Skin of body (tissue), 2 donors: ENCODE data around the gene LIMS1. TPM values are rescaled to one million over a fixed set of nuclear protein-coding genes. Genes with fewer than 3 reads are reported as not detected.
"Not testable (repeated sequence)": the region's sequence is repeated elsewhere in the genome, so short reads cannot be mapped to it uniquely, and the experiment has no call there.

Experiments
- DNase-seq: peaks from one replicate; lab custom pipeline; 2025; lab: John Stamatoyannopoulos, UW
- total RNA-seq: library from RNA; depleted of rRNA; stranded (reverse); fragments of >200 nt; gene quantifications from one replicate; pipeline ENCODE4 v1.2.3, GENCODE V29; 2014

The LIMS1 gene
- 48.0 TPM for total RNA-seq

GRCh38 chr2:108533832-108534583 is at the start of gene LIMS1:
LIMS1 (plus strand) TSS chr2:108534470; CDS start chr2:108534563, 93 bp downstream.
- peak; percentile 90 for DNase-seq

GRCh38 chr2:108485253-108485652 is 49.0 kb upstream of the LIMS1 start:
- DNase-seq, result no peak

- DNase-seq, result no peak
Observed at GRCh38 chr2:108490506-108491122, 43.7 kb upstream of the LIMS1 start.

- no peak for DNase-seq
Observed at GRCh38 chr2:108491848-108492247, 42.4 kb upstream of the LIMS1 start.

DNA sequence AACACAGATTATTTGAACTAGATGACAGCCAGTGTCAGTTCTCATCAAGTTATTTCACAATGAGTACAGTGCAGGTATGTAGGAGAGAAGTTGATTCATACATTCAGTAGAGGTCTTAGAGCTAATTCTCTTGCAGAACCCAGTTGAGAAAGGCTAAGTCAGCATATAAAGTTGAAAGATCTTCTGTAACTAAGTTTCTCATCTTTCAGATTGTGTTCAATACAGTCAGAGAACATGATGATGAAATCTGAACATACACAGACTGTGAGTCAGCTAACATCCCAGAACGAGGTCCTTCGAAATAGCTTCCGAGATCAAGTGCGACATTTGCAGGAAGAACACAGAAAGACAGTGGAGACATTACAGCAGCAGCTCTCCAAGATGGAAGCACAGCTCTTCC is 41.9 kb upstream of the LIMS1 start:
- no peak for DNase-seq

DNA sequence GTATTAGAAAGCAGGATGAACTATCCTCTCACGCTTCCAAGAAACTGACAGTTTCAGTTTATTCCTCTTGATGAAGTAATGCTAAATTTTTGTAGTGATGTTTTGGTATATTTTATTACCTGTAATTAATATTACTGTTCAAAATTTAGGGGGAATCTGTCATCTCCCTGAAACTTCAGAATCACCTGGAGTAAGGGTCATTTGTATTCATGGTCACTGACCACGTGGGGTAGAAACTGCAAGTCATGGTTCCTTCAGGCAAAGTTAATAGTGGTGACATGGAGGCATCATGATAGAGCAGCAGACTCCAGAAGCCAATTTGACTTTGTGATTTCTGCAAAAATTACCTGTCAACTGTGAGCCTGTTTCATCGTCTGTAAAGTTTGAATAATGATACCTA is 38.1 kb upstream of the LIMS1 start:
- DNase-seq, result not testable (repeated sequence)

DNA sequence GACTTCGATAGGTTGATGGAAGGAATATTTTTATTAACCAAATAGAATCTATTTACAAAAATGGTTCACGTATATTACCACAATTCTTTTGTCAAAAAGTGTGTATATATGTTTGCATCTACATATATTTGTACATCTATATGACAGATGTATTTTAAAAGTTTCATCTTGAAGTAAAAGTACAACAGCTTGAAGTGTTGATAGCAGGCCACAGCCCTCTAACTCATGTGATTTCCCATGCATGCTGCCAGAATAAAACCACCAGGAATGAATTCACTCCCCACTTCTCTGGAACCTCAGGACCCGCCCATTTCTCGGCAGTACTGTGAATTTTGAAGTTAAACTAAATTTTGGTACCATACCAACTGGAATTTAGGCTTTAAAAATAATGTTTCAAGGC is 26.6 kb upstream of the LIMS1 start:
- not testable (repeated sequence) for DNase-seq

- peak; percentile 32 for DNase-seq
Observed at GRCh38 chr2:108512431-108512830, 21.8 kb upstream of the LIMS1 start.

GRCh38 chr2:108514478-108514877 is 19.8 kb upstream of the LIMS1 start:
- DNase-seq, result peak; percentile 52

- not testable (repeated sequence) for DNase-seq
Observed at GRCh38 chr2:108524688-108525087, 9.6 kb upstream of the LIMS1 start.

DNA sequence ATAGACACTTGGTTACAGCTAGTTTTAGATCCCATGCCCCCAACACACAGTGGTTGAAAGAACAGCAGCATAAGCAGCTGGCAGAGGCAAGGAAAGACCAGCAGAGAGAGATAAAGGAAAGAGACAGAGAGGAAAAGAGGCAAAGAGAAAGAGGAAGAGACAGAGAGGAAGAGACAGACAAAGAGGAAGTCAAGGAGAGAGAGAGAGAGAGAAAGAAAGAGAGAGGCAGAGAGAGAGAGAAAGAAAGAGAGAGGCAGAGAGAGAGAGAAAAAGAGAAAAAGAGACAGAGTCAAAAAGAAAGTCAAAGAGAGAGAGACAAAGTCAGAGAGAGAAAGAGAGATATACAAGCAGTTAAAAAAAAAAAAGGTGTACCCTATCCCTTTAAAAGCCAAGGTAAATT is 9.0 kb upstream of the LIMS1 start:
- DNase-seq, result not testable (repeated sequence)

- DNase-seq, result no peak
Observed at GRCh38 chr2:108531674-108532055, 2.6 kb upstream of the LIMS1 start.

DNA sequence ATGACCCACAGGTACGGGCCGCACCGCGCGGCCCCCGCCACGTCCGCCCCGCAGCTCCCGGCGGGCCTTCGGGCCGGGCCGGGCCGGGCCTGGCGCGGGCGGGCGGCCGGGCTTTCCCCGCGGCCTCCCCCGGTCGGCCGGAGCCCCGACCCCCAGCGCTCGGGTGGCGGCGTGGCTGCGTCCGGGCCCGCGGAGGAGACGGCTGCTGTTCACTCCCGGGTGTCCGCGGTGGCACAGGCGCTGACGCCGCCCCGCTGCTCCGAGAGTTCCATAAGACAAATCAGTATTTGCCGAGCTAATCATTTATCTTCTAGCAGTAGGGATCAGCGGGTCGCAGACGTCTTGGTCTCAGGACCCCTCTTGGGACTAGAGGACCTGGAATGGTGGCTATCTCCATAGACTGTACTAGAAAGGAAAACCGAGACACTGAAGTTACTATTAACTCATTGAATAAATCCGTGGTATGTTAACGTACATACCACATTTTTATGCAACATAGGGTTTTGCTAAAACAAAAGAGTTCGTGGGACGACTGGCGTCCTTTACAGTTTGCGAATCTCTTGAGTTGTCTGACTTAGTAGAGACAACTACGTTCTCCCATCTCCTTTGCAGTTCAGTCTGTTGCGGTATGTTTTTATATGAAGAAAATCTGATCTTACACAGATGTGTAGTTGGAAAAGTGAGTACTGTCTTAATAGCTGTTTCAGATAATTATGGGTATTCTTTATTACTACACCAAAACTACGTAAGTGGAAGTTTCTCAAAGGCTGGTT is 500 bp downstream of the LIMS1 start:
- peak; percentile 87 for DNase-seq

GRCh38 chr2:108535357-108535631 is 1.0 kb downstream of the LIMS1 start:
- DNase-seq, result peak; percentile 87

- DNase-seq, result no peak
Observed at GRCh38 chr2:108536133-108536780, 2.0 kb downstream of the LIMS1 start.

GRCh38 chr2:108536911-108537310 is 2.6 kb downstream of the LIMS1 start:
- DNase-seq, result no peak

DNA sequence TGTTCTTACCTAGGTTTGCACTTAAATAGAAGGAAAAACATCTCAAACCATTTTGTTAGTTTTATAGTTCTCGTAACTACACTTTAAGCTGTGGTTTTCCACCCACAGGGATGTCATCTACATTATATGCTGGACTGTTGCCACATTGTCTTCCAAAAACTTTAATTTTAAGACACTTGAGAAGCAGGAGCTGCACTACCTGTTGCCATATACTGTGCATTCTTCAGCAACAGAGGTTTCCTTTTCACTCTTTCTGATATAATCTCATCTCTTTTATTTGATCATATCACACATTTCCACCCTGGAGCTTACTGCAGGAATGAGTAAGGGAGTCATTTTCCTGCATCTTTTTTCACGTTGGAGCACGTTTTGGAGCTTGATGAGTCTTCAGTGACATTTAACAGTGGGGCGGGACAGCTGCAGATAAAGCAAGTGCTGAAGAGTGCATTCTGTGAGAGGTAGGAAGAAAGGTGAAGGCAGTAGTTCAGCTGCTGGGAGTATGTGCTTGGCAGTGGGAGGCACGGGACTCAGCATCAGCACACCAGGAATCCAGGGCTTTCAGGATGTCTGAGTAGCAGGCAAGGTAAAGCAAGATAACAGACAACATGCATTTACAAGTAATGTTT is 3.8 kb downstream of the LIMS1 start:
- no peak for DNase-seq

GRCh38 chr2:108541451-108541850 is 7.2 kb downstream of the LIMS1 start:
- DNase-seq, result no peak

GRCh38 chr2:108542071-108542470 is 7.8 kb downstream of the LIMS1 start:
- peak; percentile 71 for DNase-seq

DNA sequence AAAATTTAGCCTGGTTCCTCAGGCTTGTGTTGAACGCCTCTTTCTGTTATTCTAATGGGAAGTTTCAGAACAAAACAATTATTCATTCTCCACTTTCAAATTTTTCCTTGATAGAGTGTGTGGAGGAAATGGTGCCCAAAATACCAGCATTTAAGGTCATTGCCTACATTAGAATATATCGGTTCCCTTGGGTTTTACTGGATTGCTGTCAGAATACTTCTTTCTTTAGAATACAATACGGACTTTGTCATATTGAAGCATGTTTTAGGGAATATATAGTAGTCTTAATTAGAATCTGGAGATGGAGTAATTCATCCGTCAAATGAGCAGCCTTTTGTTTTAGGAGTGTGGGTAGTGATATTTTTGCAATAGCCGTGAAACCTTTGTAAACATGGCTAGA is 13.3 kb downstream of the LIMS1 start:
- no peak for DNase-seq

GRCh38 chr2:108548208-108549003 is 14.1 kb downstream of the LIMS1 start:
- peak; percentile 21 for DNase-seq
